ENCODE data around the gene OR6A2.

DNA sequence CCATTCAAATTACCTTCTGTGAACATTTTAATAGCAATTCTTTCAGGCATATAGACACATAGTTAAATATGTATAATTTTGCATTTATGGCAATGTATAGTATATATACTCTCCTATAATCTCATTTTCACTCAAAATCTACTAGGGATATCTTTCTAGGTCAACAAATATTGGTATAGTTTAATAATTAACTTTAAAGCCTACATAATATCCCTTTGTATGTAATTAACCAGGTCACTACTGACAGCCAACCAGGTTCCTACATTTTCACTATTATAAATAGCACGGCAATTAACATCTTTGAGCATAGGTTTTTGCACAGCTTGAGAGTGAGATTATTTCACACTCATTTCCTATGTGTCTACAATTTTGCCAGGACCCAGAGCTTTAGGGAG, 43.5 kb downstream of the OR6A2 start:
- TF ChIP-seq, protein P1, sequence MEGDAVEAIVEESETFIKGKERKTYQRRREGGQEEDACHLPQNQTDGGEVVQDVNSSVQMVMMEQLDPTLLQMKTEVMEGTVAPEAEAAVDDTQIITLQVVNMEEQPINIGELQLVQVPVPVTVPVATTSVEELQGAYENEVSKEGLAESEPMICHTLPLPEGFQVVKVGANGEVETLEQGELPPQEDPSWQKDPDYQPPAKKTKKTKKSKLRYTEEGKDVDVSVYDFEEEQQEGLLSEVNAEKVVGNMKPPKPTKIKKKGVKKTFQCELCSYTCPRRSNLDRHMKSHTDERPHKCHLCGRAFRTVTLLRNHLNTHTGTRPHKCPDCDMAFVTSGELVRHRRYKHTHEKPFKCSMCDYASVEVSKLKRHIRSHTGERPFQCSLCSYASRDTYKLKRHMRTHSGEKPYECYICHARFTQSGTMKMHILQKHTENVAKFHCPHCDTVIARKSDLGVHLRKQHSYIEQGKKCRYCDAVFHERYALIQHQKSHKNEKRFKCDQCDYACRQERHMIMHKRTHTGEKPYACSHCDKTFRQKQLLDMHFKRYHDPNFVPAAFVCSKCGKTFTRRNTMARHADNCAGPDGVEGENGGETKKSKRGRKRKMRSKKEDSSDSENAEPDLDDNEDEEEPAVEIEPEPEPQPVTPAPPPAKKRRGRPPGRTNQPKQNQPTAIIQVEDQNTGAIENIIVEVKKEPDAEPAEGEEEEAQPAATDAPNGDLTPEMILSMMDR (conservative IDR thresholded peaks at IDR 0.05; ENCODE audit: low read length): no peak
- no peak for TF ChIP-seq EZH2phosphoT487 (IDR thresholded peaks at IDR 0.05; ENCODE audit: borderline replicate concordance)

Measured in Loucy (cell line).